ENCODE measurements around the gene RIPPLY3. TPM values are rescaled to one million over a fixed set of nuclear protein-coding genes. Genes with fewer than 3 reads are reported as not detected.

Gene RIPPLY3
- total RNA-seq, 1 experiment from 2014 or later, result not detected

DNA sequence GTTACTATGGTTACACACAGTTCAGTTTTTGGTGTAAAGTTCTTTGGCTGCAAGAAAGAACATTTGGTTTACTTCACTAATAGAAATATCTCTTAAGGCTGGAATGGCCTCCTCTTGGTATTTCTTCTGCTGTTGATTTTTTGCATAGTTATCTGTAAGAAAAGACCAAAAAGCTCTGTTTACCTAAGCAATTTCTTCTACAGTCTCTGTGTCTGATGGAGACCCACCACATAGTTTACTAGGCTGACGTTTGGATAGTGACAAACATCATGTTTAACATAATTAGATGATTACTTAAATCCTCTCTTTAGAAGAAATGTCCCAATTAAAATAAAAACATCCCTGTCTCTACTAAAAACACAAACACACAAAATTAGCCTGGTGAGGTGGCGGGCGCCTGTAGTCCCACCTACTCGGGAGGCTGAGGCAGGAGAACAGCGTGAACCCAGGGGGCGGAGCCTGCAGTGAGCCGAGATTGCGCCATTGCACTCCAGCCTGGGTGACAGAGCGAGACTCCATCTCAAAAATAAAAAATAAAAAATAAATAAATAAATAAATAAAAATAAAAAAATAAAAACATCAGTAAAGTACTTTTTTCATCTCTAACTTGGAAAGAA is 59.2 kb downstream of the RIPPLY3 start:
- no peaks in the 10 kb centered on the region for H3K9me3 ChIP-seq (ENCODE audit: control insufficient read depth in 1 of 2, insufficient read depth in 1 of 2, low read depth in 1 of 2, low read length in 2 of 2)
- no peak overlapping the region for H2AFZ ChIP-seq (ENCODE audit: low read depth, low read length, poor library complexity, severe bottlenecking)
- H3K9ac ChIP-seq (ENCODE audit: low read length), result no peak overlapping the region
- no peaks in the 10 kb centered on the region for H3K27me3 ChIP-seq (ENCODE audit: insufficient read depth, low read length)
- ATAC-seq (no peak), DNase-seq (ENCODE audit: low read depth, low spot score) (no peak)
- peaks cover 4 to 7% of the 10 kb centered on the region in 2 experiments for H3K4me1 ChIP-seq (ENCODE audit: control insufficient read depth in 1 of 2, insufficient read depth in 2 of 2, low read length in 2 of 2)
- no peaks in the 10 kb centered on the region for H4K20me1 ChIP-seq (ENCODE audit: insufficient read depth)
- no peaks in the 10 kb centered on the region for H3K36me3 ChIP-seq (ENCODE audit: control insufficient read depth in 1 of 2, insufficient read depth in 2 of 2, low read length in 2 of 2)
- BruUV-seq (replicated peaks), result no TSS peak
- no peak overlapping the region for H3K27ac ChIP-seq (ENCODE audit: low read depth, low read length)
- no peak for TF ChIP-seq EZH2phosphoT487 (IDR thresholded peaks at IDR 0.05; ENCODE audit: borderline replicate concordance)
- no peak for TF ChIP-seq SRF (IDR thresholded peaks at IDR 0.05; ENCODE audit: low read depth)
- TF ChIP-seq SP1 (IDR thresholded peaks at IDR 0.05; ENCODE audit: low read depth), result no peak
- TF ChIP-seq POLR2A (IDR thresholded peaks at IDR 0.05; ENCODE audit: borderline replicate concordance, extremely low read depth, insufficient read depth, insufficient read length), result no peak
- no peak for TF ChIP-seq ELF1 (IDR thresholded peaks at IDR 0.05; ENCODE audit: borderline replicate concordance, low read depth)
- TF ChIP-seq CEBPB (IDR thresholded peaks at IDR 0.05; ENCODE audit: low read depth), result no peak
- TF ChIP-seq REST (IDR thresholded peaks at IDR 0.05; ENCODE audit: low read depth), result no peak
- intact Hi-C loops (cut with micrococcal nuclease), result no loop called here
- no peak overlapping the region for H3K4me3 ChIP-seq (replicated peaks in 1 of 2; ENCODE audit: low read depth in 1 of 2, low read length in 2 of 2)
- no peak overlapping the region for H3K4me2 ChIP-seq (ENCODE audit: low read length)
- no peaks in the 10 kb centered on the region for H3K9me2 ChIP-seq (ENCODE audit: insufficient read depth)
- ChIA-PET RAD21 (ENCODE audit: low non-redundant PET in 1 of 2, low total read pairs in 2 of 2, uncharacterized antibody in 2 of 2, unreplicated experiment in 2 of 2) (no interaction called here), CTCF (no interaction called here), POLR2A (no interaction called here)
- H3K79me2 ChIP-seq (ENCODE audit: insufficient read depth, low read length), result no peaks in the 10 kb centered on the region

Other genes starting within 250 kb of the RIPPLY3 start
- 18.5 TPM for gene HLCS, start 40.0 kb upstream of the RIPPLY3 start, total RNA-seq (2021; ENCODE audit: unreplicated experiment)
- gene PIGP, start 66.4 kb downstream of the RIPPLY3 start, total RNA-seq (2021; ENCODE audit: unreplicated experiment), result 23.5 TPM
- 71.5 TPM for gene TTC3, start 66.6 kb downstream of the RIPPLY3 start, total RNA-seq (2021; ENCODE audit: unreplicated experiment)

Measured in HCT116 (cell line).